GM12865 (cell line): Measurements from ENCODE around the gene MDM4.
A peak's percentile ranks its signal among the peaks of the same experiment; 100 is the strongest.
"Not testable (repeated sequence)": the region's sequence is repeated elsewhere in the genome, so short reads cannot be mapped to it uniquely, and the experiment has no call there.

ENCODE experiments used
- DNase-seq: peaks from one replicate; pipeline ENCODE4 v3.0.0; 2010; ENCODE audit warnings: low read depth
- H3K4me3 ChIP-seq: 2 replicates; pipeline ENCODE4 v1.5.1; 2011; ENCODE audit warnings: mild to moderate bottlenecking, low read depth, low read length, control low read depth
- CTCF ChIP-seq: IDR thresholded peaks from 2 replicates; pipeline ENCODE4 v1.5.1; 2011; ENCODE audit warnings: low read length, control low read depth, low read depth, inconsistent platforms; ENCODE audit not compliant: insufficient read depth; ENCODE audit errors: missing control alignments

The MDM4 gene

DNA sequence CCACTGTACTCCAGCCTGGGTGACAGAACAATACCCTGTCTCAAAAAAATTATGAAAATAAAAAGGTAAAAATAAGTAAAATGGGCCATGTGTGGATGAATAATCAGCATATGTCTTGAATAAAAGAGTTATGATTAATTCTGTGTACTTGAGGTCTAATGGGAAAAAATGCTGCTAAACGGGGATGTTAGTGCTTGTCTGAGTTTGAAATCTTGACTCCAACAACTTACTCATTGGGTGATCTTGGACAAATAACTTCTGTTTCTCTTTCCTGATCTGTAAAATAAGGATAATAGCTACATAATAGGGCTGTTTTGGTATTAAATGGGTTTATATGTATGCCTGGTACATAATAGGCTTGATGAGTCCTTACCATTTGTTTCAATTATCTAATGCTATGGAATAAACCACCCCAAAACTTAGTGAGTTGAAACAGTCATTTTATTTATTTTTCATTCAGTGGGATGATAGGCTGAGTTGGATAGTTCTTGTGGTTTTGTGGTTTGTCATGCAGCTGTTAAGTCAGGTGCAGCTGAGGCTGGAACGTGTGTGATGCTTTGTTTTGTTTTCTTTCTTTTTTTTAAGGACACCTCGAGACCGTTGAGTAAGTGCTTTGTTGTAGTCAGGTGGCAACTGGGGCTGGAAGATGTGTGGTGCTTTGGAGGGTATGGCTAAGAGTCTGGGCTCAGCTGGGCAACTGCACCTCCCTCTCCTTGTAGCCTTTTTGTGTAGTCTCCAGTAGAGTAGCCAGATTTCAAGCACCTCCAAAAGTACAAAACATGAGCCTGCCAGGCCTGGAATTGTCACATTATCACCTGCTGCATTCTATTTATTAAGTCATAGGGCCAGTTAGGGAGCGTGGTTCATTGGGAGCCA lies 4.9 kb downstream of the MDM4 start:
- H3K4me3 ChIP-seq: peak overlapping the region; percentile 20
- TF ChIP-seq CTCF: no peak
- peak; percentile 90 for DNase-seq

DNA sequence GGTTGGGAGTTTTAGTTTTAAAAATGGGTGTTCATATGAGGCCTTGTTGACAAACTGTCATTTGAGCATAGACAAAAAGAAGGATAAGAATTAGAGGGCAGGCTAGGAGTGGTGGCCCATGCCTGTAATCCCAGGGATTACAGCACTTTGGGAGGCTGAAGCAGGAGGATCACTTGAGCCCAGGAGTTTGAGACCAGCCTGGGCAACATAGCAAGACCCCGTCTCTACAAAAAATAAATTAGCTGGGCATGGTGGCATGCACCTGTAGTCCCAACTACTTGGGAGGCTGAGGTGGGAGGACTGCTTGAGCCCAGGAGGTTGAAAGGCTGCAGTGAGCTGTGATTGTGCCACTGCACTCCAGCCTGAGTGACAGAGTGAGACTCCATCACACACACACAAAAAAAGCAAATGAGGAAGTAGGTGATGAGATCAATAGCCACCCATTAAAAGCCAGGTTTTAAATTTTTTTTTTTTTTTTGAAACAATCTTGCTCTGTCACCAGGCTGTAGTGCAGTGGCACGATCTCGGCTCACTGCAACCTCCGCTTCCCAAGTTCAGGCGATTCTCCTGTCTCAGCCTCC lies 5.8 kb downstream of the MDM4 start:
- not testable (repeated sequence) for DNase-seq, H3K4me3 ChIP-seq

DNA sequence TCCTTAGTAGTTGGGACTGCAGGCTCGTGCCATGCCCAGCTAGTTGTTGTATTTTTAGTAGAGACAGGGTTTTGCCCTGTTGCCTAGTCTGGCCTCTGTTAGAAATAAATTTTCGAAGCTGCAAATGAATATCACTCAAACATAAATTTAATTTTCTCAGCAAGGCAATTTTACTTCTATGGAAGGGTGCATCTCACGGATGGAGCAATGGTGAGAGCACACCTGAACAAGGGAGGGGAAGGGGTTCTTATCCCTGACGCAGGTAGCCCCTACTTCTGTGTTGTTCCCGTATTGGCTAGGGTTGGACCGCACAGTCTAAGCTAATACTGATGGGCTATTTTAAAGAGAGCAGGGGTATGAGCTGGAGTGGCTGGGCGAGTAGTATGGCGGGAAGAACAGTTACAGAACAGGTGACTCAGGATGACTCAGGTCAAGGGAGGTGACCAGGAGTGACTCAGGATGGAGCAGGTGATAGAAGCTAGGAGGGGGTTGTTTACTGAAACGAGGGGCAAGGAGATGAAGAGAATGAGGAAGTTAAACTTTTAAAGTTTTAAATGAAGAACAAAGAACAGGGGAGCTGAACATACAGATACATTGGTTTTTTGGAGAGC lies 7.5 kb downstream of the MDM4 start:
- DNase-seq: no peak
- no peak for TF ChIP-seq CTCF
- H3K4me3 ChIP-seq: no peak overlapping the region

GRCh38 chr1:204524986-204525385 lies 8.8 kb downstream of the MDM4 start:
- no peak for DNase-seq
- H3K4me3 ChIP-seq: no peak overlapping the region
- no peak for TF ChIP-seq CTCF

DNA sequence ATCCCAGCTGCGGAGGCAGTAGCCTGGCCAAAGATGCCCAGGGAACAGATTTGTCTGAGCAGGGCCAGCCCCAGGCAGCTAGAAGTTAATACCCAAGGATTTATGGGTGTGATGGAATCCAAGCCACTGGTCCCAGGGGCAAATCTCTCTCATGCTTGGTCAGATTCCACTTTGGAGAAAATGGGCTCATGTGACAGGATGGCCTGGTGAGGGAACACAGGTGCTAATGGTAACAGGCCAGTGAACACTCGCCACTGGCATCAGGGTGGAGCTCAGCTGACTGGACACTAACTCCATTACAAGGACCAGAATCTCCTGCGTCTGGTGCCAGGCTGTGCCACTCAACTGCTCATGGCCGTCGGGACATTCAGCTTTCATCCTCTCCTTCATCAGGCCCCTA lies 12.0 kb downstream of the MDM4 start:
- no peak for TF ChIP-seq CTCF

DNA sequence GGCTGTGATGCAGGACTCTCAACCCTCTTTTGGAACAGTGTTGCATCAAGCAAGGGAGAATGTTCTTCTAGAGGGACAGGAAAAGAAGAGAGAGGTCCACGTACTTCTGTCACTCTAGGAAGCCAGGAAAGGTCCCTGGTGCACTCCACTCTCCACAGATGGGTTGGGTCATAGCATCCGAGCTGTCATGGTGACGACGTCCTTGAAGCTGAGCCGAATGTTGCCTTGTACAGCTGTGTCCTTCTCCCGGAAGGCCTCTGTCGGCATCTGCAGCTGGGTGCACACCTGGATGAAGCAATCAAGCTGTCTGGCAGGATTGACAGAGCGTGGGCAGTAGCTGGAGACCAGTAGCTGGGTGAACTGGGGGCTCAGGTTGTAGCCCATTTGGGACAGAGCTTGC lies 12.5 kb downstream of the MDM4 start:
- no peak for DNase-seq
- no peak for TF ChIP-seq CTCF
- no peak overlapping the region for H3K4me3 ChIP-seq

More for the DNA sequence above, 12.0 kb downstream of the MDM4 start:
- H3K4me3 ChIP-seq: no peak overlapping the region
- DNase-seq: no peak

DNA sequence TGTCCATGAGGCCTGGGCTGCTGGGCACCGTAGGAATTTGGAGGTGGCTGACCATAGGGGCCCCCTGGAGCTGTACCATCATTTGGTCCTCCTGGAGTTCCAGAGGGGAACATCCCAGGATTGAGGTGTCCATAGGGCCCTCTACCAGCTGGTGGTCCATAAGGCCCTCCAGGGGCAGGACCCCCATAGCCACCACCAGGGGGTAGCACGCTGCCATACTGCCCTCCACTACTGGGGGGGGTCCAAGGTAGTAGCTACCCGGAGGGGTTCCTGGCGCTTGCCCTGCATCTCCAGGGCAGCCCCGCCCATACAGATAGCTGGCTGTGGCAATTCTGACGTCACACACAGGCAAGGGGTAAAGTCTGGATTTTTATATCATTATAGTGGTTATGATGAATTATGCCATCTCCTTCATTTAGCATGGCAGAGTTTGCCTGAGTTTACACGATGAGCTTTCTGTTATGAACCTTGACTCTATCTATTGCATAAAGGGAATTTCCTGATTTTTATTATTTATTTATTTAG lies 13.2 kb downstream of the MDM4 start:
- TF ChIP-seq CTCF: peak; percentile 11
- H3K4me3 ChIP-seq: no peak overlapping the region
- no peak for DNase-seq
